NOMO-1 treated with DMSO at 0.1 percent for 48 hours (cell line): Measurements from ENCODE around the gene TSC22D4.
"Not testable (repeated sequence)": the region's sequence is repeated elsewhere in the genome, so short reads cannot be mapped to it uniquely, and the experiment has no call there.

Experiments used
- DNase-seq: peaks from one replicate; lab custom pipeline; 2025; ENCODE audit not compliant: unreplicated experiment; lab: John Stamatoyannopoulos, UW

The TSC22D4 gene

DNA sequence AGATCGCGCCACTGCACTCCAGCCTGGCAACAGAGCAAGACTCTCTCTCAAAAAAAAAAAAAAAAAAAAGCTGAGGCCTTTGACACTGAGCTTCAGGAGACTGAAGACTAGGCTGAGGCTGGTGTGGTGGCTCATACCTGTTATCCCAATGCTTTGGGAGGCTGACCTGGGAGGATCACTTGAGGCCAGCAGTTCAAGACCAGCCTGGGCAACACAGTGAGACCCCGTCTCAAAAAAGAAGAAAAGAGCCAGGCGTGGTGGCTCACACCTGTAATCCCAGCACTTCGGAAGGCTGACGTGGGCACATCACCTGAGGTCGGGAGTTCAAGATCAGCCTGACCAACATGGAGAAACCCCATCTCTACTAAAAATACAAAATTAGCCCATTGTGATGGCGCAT, 31.7 kb downstream of the TSC22D4 start:
- DNase-seq, result not testable (repeated sequence)

DNA sequence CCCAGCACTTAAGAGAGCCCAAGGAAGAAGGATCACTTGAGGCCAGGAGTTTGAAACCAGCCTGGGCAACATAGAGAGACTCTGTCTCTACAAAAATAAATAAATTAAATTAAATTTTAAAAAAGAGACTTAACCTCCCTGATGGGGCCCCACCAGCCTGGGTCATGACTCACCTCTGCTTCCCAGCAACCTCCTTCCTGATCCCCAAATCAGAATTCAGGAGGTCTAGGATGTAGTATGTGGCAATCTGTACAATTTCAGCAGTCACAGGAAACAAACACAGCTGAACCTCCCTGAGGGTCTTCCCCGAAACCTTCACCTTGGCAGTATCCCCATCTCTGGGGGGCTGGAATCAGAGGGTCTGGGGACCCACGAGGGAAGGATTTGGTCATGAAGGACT, 33.0 kb downstream of the TSC22D4 start:
- no peak for DNase-seq

GRCh38 chr7:100444311-100445278, 34.4 kb downstream of the TSC22D4 start:
- peak; percentile 27 for DNase-seq

DNA sequence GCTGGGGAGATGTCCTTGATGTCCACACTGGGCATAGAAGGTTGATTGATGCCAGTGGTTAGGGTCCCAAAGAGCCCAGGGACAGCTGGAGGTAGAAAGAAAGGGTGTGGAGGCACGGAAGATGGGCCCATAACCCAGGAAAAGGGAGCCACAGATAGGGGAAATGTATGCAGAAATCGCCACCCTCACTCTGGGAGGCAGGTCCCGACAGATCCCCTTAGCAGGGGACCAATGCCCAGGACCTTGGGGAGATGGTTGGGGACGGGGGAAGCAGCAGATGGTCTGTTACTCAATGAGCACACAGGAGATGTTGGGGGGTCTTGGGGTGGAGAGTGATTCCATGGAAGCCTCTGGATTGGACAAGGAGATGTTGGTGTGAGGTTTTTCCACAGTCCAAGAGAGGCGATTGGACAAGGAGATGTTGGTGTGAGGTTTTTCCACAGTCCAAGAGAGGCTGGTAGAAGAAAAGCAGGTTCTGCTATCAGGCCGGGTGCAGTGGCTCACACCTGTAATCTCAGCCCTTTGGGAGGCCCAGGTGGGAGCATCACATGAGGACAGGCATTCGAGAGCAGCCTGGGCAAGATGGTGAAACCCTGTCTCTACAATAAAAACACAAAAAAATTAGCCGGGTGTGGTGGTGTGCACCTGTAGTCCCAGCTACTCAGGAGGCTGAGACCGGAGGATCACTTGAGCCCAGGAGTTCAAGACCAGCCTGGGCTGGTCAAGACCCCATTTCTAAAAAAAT, 35.7 kb downstream of the TSC22D4 start:
- DNase-seq, result no peak

- DNase-seq, result no peak
These were observed 37.1 kb downstream of the TSC22D4 start for GRCh38 chr7:100441641-100442535.

DNA sequence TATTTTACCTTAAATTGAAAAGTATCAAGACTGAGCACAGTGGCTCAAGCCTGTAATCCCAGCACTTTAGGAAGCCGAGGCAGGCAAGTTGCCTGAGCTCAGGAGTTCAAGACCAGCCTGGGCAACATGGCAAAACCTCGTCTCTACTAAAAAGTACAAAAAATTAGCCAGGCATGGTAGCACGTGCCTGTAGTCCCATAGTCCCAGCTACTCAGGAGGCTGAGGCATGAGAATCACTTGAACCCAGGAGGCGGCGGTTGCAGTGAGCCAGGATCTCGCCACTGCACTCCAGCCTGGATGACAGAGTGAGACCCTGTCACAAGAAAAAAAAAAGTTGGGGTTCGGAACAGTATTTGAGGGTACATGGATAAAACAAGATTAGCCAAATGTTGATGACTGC, 39.8 kb downstream of the TSC22D4 start:
- not testable (repeated sequence) for DNase-seq

DNA sequence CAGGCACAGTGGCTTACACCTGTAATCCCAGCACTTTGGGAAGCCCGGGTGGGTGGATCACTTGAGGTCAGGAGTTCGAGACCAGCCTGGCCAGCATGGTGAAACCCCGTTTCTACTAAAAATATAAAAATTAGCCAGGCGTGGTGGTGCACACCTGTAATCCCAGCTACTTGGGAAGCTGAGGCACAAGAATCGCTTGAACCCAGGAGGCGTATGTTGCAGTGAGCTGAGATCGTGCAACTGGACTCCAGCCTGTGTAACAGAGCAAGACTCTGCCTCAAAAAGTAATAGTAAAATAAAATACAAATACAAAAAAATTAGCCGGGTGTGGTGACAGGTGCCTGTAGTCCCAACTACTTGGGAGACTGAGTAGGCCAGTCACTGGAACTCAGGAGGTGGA, 40.3 kb downstream of the TSC22D4 start:
- DNase-seq, result not testable (repeated sequence)

DNA sequence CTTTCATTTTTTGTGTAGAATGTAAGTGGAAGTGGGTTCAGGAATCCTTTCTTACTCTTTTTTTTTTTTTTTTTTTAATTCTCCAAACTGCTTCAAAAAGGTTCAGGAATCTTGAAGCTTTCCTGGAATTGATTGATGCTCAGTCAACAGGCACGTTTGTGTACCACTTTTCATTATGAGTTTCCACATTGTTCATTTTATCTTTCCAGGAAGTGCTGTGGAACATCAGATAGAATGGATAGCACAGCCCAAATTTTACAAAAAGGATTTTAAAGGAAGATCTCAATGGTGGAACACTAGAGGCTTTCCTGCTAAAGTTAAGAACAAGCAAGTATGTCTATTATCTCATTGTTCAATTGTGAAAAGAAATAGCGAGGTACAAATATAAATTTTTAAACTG, 40.8 kb downstream of the TSC22D4 start:
- no peak for DNase-seq

DNA sequence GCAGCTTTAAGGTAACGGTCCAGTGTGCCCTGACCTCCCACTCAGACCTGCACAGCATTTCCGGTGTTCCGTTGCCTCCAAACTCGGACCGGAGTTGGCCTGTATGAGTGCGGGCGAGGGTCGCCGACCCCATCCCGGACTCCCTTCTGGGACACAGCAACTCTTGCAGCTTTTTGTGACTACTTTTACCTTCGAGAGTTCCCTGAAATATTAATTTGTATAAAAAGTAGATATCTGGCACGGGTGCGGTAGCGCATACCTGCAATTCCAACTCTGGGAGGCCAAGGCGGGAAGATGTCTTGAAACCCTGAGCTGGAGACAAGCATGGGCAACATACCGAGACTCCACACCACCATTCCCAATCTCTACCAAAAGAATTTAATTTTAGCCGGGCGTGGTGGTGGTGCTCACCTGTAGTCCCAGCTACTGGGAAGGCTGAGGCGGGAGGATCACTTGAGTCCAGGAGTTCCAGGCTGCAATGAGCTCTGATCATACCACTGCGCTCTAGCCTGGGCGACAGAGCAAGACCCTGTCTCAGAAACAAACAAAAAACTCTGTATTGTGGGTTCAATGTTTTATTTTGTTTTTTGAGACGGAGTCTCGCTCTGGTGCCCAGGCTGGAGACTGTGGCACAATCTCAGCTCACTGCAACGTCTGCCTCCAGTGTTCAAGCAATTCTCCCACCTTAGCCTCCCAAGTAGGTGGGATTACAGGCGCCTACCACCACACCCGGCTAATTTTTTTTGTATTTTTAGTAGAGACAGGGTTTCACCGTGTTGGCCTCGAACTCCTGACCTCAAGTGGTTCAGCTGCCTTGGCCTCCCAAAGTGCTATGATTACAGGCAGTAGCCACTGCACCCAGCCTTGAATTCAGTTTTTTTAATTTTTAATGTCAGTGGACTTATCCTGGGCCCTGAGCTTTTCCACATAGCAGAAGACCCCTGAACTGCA, 41.6 kb downstream of the TSC22D4 start:
- no peak for DNase-seq

GRCh38 chr7:100435401-100436304, 43.4 kb downstream of the TSC22D4 start:
- DNase-seq, result peak; percentile 36

- no peak for DNase-seq
These were observed 44.5 kb downstream of the TSC22D4 start for GRCh38 chr7:100434297-100435144.

- DNase-seq, result no peak
These were observed 45.3 kb downstream of the TSC22D4 start for GRCh38 chr7:100433592-100434296.

- no peak for DNase-seq
These were observed 45.8 kb downstream of the TSC22D4 start for GRCh38 chr7:100433276-100433591.

DNA sequence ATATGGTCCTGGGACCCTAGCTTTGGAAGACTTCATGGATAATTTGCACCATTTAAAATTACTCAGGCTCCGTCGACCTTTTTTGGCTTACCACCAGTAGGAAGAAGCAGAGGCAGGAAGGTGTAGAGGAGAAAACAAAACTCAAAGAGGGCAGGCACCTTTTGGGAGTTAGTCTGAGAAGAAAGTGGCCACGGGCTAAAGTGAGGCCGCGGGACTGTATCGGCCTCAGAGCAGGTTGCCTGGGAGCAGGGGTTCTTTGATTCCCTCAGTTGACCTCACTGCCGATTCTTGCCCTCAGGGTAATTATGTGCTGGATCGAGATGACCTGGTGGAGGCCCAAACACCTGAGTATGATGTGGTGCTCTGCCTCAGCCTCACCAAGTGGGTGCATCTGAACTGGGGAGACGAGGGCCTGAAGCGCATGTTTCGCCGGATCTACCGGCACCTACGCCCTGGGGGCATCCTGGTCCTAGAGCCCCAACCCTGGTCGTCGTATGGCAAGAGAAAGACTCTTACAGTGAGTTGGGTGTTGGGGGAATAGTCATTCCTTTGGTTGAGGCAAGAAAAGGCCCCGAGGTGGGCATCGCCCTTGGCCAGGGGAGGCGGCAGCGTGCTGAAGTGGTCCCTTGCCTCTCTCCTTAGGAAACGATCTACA, 46.3 kb downstream of the TSC22D4 start:
- DNase-seq, result no peak

GRCh38 chr7:100432053-100432452, 47.0 kb downstream of the TSC22D4 start:
- no peak for DNase-seq

DNA sequence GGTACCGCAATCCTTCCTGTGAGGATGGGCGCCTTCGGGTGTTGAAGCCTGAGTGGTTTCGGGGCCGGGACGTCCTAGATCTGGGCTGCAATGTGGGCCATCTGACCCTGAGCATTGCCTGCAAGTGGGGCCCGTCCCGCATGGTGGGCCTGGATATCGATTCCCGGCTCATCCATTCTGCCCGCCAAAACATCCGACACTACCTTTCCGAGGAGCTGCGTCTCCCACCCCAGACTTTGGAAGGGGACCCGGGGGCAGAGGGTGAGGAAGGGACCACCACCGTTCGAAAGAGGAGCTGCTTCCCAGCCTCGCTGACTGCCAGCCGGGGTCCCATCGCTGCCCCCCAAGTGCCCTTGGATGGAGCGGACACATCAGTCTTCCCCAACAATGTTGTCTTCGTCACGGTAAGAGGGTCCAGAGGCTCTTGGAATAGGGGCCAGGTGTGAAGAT, 47.7 kb downstream of the TSC22D4 start:
- DNase-seq, result no peak
